ENCODE data around the gene MYO18A.

DNA sequence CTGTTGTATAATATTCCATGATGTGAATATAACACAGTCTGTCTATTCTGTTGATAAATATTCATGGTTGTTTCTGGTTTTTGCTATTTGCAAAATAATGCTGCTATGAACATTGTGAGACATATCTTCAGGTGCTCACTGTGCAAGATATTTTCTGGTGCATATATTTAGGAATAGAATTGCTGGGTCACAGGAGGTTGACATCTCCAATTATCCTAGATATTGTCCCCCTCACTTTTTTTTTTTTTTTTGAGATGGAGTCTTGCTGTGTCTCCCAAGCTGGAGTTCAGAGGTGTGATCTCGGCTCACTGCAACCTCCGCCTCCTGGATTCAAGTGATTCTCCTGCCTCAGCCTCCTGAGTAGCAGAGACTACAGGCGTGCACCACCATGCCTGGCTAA lies 14.5 kb upstream of the MYO18A start:
- TF ChIP-seq POLR2A (IDR thresholded peaks at IDR 0.05; ENCODE audit: borderline replicate concordance, extremely low read depth, insufficient read depth, insufficient read length) (no peak), ZNF274 (IDR thresholded peaks at IDR 0.05; ENCODE audit: low read depth, low read length) (no peak), YY1 (IDR thresholded peaks at IDR 0.05; ENCODE audit: extremely low read depth, insufficient replicate concordance, low read depth, low read length) (no peak)
- TF ChIP-seq, protein P1, sequence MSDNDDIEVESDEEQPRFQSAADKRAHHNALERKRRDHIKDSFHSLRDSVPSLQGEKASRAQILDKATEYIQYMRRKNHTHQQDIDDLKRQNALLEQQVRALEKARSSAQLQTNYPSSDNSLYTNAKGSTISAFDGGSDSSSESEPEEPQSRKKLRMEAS (IDR thresholded peaks at IDR 0.05), result no peak

Measured in HCT116 (cell line).